Fibroblast of skin of scalp (primary cell): ENCODE data around the gene RAB11FIP5.
"Not testable (repeated sequence)": the region's sequence is repeated elsewhere in the genome, so short reads cannot be mapped to it uniquely, and the experiment has no call there.

ENCODE experiments used
- DNase-seq: peaks from one replicate; pipeline ENCODE4 v3.0.0-alpha.2; 2013

RAB11FIP5 gene

GRCh38 chr2:73111073-73112025 lies 1.4 kb downstream of the RAB11FIP5 start:
- peak; percentile 47 for DNase-seq

- DNase-seq = peak; percentile 53
Measured at GRCh38 chr2:73110168-73111072, 2.3 kb downstream of the RAB11FIP5 start.

DNA sequence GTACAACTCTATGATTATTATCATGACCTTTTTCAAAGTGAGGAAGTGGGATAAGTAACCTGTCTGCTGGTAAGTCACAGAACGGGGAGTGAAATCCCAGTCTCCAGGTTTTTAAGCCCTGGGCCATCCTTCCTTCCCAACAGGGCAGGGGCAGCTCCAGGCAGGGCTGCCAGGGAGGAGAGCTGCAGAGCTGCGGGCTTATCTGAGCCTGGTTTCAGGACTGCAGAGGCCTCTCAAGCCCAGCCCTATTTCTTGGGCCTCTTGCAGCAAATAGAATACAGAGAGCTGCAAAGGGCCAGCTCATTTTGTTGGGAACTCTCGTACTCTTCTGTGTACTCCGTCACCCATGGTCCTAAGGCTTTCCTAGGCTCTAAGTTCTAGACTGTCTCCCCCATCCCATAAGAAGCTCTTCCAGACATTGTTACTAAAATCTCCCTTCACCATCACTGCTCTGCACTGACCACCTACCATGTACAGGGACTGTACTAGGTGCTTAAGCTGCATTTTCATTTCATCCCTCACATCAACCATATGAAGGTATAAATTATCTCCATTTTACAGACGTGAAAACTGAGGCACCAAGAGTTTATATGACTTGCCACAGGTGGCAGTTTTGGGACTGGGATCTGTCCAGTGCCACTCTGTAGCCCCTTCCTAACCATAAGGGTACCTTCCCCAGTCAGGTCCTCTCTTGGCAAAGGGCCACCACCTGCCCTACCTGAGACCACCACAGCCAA lies 3.1 kb downstream of the RAB11FIP5 start:
- DNase-seq = no peak

DNA sequence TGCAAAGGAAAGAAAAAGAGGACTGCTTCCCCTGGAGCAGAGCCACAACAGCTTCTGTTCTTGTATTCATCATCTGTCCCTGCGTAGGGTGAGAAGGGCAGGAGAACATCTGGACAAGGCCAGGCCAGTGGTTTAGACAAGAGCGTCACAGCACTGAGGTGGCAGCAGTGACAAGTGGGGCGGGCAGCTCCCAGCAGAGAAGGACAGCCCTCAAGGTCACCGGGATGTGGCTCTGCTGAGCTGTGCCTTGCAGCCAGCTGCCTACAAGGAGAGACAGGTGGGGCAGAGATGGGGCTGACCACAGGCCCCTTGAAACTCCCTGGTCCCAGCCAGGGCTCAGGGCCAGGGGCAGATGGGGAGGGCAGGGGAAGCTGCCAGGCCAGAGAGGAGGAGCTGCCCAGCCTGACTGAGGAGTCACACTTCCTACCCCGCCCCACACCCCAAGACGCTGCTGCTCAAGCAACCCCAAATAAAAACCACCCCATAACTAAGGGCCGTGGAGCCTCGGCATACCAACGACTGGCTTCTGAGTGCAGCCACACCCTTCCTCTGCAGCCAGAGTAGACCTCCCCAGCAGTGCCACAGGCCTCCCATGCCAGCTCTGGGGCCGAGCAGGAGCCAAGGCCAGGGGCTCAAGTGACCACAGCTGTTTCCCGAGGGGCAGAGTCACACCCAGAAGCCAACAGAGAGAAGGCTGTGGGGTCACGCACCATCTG lies 5.4 kb downstream of the RAB11FIP5 start:
- DNase-seq = no peak

DNA sequence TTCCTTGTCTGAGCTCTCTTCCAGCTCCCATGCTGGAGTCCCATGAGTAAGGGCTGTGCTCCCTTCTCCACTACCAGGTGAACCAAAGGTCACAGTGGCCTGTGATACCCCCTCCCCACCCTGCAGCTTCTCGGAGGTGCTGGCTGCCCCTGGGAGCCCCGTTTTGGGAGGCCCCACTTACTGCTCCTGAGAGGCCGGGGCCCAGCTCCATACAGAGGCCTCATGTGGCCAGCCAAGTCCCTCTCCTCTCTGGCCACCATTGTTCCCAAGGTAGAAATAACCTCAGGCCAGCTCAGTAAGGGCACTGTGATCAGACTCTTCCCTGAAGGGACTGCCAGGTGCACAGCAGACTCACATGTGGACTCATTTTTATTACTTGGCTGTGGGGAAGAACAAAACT lies 6.0 kb downstream of the RAB11FIP5 start:
- no peak for DNase-seq

DNA sequence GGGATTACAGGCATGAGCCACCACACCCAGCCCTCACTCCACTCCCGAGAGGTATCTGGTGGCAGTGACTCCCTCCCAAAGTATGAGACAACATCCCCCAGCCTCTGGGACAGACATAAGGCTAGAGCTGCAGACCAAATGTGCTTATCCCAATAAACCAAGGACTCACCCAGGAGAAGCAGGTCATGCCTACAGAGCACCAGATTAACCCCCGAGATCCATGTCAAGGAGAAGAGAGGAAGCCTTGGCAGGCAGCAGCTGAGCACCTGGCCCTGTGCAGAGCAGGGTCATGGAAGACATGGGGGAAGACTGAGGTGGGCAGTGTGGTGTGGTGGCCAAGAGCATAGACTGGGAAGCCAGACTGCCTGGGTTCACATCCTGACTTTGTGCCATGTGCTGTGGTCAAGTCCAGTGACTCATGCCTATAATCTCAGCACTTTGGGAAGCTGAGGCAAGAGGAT lies 7.2 kb downstream of the RAB11FIP5 start:
- peak; percentile 43 for DNase-seq

GRCh38 chr2:73104933-73105332 lies 7.8 kb downstream of the RAB11FIP5 start:
- no peak for DNase-seq

- no peak for DNase-seq
Measured at GRCh38 chr2:73103018-73103542, 9.7 kb downstream of the RAB11FIP5 start.

DNA sequence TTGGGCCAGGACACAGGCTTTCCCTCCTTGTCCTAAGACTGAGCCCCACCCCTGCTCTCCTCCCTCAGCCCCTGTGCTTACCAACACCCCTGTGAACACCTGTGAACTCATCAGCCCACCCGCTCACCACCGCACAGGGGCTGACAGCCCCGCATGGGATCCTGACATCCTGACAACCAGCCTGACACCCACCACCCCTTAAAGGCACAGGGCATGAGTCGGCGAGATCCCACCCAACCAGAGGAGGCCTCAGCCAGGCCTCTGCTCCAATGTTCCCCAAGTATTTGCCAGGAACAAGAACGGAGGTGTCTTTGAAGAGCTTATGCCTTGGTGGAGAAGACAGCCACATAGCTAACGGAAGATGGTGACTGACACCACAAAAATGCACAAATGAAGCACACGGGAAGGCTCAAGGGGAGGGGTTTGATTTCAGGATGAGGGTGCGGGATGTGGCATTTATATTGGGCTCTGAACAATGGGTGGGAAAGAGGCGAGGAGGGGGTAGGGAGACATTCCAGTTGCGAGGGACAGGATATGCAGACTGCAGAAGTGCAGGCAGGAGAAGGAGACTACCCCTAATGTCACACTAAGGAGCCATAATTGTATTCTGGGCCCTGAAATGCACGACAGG lies 11.0 kb downstream of the RAB11FIP5 start:
- DNase-seq = peak; percentile 64

GRCh38 chr2:73100956-73101355 lies 11.8 kb downstream of the RAB11FIP5 start:
- DNase-seq = no peak

GRCh38 chr2:73099486-73099885 lies 13.3 kb downstream of the RAB11FIP5 start:
- no peak for DNase-seq

DNA sequence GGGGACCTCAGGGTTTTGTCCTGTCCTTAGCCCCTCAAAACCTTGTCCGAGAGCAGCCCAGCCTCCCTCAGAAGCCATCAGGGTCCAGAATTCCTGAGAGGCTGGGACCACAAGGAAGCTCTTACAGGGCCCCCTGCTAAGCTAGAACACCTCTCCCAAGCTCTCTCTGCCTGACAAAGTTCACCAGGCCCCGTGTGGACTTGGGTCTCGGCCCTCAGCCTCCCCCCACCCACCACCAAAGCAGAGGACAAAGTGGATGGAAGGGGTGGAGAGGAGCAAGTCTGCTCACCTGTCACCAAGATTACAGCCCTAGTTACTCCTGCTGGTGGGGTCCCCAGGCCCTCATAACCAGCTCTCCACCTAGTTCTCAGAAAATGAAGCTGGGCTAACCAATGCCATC lies 16.8 kb downstream of the RAB11FIP5 start:
- DNase-seq = no peak

- not testable (repeated sequence) for DNase-seq
Measured at GRCh38 chr2:73093601-73094218, 19.0 kb downstream of the RAB11FIP5 start.

DNA sequence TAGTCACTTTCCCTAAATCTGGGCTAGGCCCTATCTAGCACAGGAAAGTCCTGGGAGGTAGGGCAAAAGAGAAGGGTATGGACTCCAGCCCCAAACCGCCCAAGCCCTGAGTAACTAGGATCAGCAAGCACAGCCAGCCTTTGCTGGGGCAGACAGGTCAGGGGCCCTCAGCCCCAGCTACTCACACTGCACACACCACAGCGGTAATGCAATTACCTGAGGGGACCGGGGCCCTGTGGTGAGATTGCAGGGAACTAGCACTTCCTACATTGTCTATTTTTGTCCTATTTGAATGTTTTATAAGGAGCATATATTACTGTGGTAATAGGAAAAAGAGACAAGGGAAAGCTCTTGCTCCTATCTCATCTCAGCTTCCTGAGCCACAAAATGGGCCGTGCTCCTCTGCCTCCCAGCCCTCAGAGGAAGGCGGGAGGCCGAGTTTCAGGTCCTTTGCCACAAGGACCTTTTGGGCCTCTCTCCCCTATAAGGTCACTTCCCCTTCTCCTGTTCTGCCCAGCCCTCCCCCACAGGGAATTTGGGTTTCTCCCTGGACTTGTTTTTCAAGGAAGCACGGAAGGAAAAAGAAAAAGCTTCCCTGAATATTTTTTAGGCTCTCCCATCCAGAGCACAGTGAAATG lies 20.5 kb downstream of the RAB11FIP5 start:
- DNase-seq = no peak

DNA sequence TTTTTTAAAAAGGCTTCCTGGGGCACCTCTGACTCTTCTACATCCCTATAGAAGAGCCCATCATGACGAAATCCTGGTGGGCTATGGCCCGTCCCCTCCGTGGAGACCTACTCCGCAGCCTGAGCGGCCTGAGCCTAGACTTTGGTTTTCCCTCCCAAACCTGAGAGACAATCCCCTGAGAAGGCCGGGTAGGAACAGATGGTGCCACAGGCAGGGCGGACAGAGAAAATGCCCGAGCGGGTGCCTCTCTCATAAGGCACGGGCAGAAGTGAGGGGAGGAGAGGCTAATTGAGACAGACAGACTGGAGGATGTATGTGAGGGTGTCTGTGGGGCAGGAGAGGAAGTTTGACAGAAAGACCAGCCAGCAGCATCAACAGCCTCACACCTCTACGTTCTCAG lies 21.1 kb downstream of the RAB11FIP5 start:
- no peak for DNase-seq

GRCh38 chr2:73091164-73091563 lies 21.6 kb downstream of the RAB11FIP5 start:
- DNase-seq = peak; percentile 87

GRCh38 chr2:73089270-73090030 lies 23.3 kb downstream of the RAB11FIP5 start:
- DNase-seq = peak; percentile 99

- no peak for DNase-seq
Measured at GRCh38 chr2:73088703-73089102, 24.0 kb downstream of the RAB11FIP5 start.

- DNase-seq = no peak
Measured at GRCh38 chr2:73088211-73088610, 24.5 kb downstream of the RAB11FIP5 start.
